Heart right ventricle (tissue), 16 donors: Measurements from ENCODE around the gene DENND2D. TPM values are rescaled to one million over a fixed set of nuclear protein-coding genes. Genes with fewer than 3 reads are reported as not detected.

Experiments
- ATAC-seq, 8 donors: fragments of 200-7000 bp; cut with Tn5 transposase; one replicate each; pipeline ENCODE4 v1.9.1; 2020; ENCODE audit warnings: mild to moderate bottlenecking in 8 of 8, moderate library complexity in 8 of 8, moderate number of reproducible peaks in 1 of 8
- DNase-seq, 2 donors: peaks; one replicate each; pipeline ENCODE4 v3.0.0-alpha.2; 2020
- H3K27ac ChIP-seq, 10 donors: fragments of 200-600 bp; sonication (generic) in 2 of 10; one replicate each; pipeline versions ENCODE4 v1.5.0 to v1.8.0; 2020 to 2022; ENCODE audit warnings: mild to moderate bottlenecking in 3 of 10
- H3K27me3 ChIP-seq, 7 donors: fragments of 200-600 bp; one replicate each; pipeline ENCODE4 v1.8.0; 2021 to 2022; ENCODE audit warnings: mild to moderate bottlenecking in 2 of 7
- H3K36me3 ChIP-seq, 9 donors: fragments of 200-600 bp; sonication (generic) in 1 of 9; one replicate each; pipeline versions ENCODE4 v1.5.0 to v1.8.0; 2020 to 2022; ENCODE audit warnings: mild to moderate bottlenecking in 2 of 9
- H3K4me1 ChIP-seq, 9 donors: fragments of 200-600 bp; sonication (generic) in 1 of 9; one replicate each; pipeline versions ENCODE4 v1.5.0 to v1.8.0; 2020 to 2022; ENCODE audit warnings: mild to moderate bottlenecking in 4 of 9
- H3K4me3 ChIP-seq, 10 donors: fragments of 200-600 bp; sonication (generic) in 2 of 10; one replicate each; pipeline versions ENCODE4 v1.5.0 to v1.8.0; 2020 to 2022; ENCODE audit warnings: mild to moderate bottlenecking in 7 of 10, moderate library complexity in 2 of 10
- H3K9me3 ChIP-seq, 11 donors: fragments of 200-600 bp in 10 of 11; sonication (generic) in 2 of 11; one replicate each; pipeline versions ENCODE4 v1.5.0 to v1.8.0; 2013 to 2022; ENCODE audit warnings: mild to moderate bottlenecking in 2 of 11, control low read depth in 1 of 11, moderate library complexity in 1 of 11
- CTCF ChIP-seq, 9 donors: fragments of 200-600 bp; sonication (generic) in 2 of 9; IDR thresholded peaks; one replicate each; pipeline versions ENCODE4 v1.5.0 to v1.8.0; 2021 to 2022; ENCODE audit warnings: antibody characterized with exemption in 9 of 9, mild to moderate bottlenecking in 5 of 9, moderate library complexity in 1 of 9
- WGBS, 2 donors: extraction: QIAGEN DNeasy Blood & Tissue Kit; methylation state at CpG; one replicate each; pipeline ENCODE4 v1.1.7; 2013; ENCODE audit warnings: inconsistent platforms in 1 of 2; 5-methylcytosine and 5-hydroxymethylcytosine counted together
- intact Hi-C, 10 donors: fragments of 100-400 bp; cut with DNase I; formaldehyde crosslinking; loops; one replicate each; pipeline versions ENCODE4 v1.11.1 to v1.14.2; 2022
- polyA plus RNA-seq, 2 donors: library from polyadenylated mRNA; stranded (reverse); fragments of 200-250 nt; gene quantifications; one replicate each; pipeline ENCODE4 v1.2.3, GENCODE V29; 2013
- total RNA-seq, 10 donors: library from RNA; stranded (reverse); fragmentation: NEBNext Ultra II Directional in 3 of 10; extraction: Animal tissue kit (Norgen Biotek cat#: 25700) in 3 of 10; gene quantifications; one replicate each; pipeline versions ENCODE4 v1.2.1 to v1.2.4, GENCODE V29; 2021 to 2023
- donor health status: Arrhythmogenic right ventricular cardiomyopathy.
- donor health status: ischemic (EF 13 %, LVEDD 7.1; RV severe dilation, severe dysfunction).
- donor health status: healthy with polysubstance abuse.
- donor health status: DM: no; HTN: yes; CAD: no.
- donor health status: DM: no; HTN: no; CAD: no.
- donor health status: ischemic (EF 25% LVEDD 6.9; RV normal size, moderate dysfunction).
- donor health status: ischemic (EF 25% LVEDD 5.7; RV mildly dilated, moderate dysfunction).
- donor health status: healthy.
- donor health status: DM: yes; HTN: yes; CAD: no.
- donor health status: Ischemic cardiomyopathy.
- donor health status: ischemic (EF 35%, LVEDD 5.7; RV mildly dilated, moderate dysfunction).
- donor health status: nonischemic (EF 11% LVEDD 7.7; RV severe dilation, severe dysfunction).
- donor health status: DM: yes; HTN: yes; CAD: no.
- donor health status: PGD.
- donor health status: ischemic (EF 29% LVEDD 5.4; RV normal size, mild dysfunction).
- donor health status: nonischemic (EF 23%, LVEDD 6.1; RV moderate dilation, normal function).

DENND2D gene
- total and polyA plus RNA-seq, 12 donors = 0.46 to 11.9 (median 1.0) TPM

- Histone ChIP-seq H3K36me3 (no peaks in the 10 kb centered on the region), H3K27ac (peak overlapping the region in 1 of 10 donors; percentile 60), H3K4me3 (no peak overlapping the region), H3K4me1 (peaks cover 0 to 56% (median 3%) of the 10 kb centered on the region in 9 donors), H3K27me3 (no peaks in the 10 kb centered on the region), H3K9me3 (no peaks in the 10 kb centered on the region)
- TF ChIP-seq CTCF (IDR thresholded peaks at IDR 0.05) = no peak
- intact Hi-C loops = loop anchor here in 4 of 10 donors (5.0 to 10.0 kb wide), 3 partner anchors 100 to 540 kb away; no protein-coding TSS in a partner anchor
- DNase-seq (no peak), ATAC-seq (no peak)
These were observed 24.6 kb upstream of the DENND2D start for GRCh38 chr1:111225091-111225490.

- DNase-seq (no peak), ATAC-seq (no peak)
- no peak overlapping the region for H3K4me3 ChIP-seq
- H3K36me3 ChIP-seq = no peaks in the 10 kb centered on the region
- peak overlapping the region in 1 of 10 donors; percentile 81 for H3K27ac ChIP-seq
- peak in 2 of 9 donors; percentile 20 to 24 for TF ChIP-seq CTCF (IDR thresholded peaks at IDR 0.05)
- intact Hi-C loops = loop anchor here in 9 of 10 donors (1.0 to 10.0 kb wide), 10 partner anchors 102 to 549 kb away; no protein-coding TSS in a partner anchor
- no peaks in the 10 kb centered on the region for H3K9me3 ChIP-seq
- peaks cover 0 to 68% (median 4%) of the 10 kb centered on the region in 9 donors for H3K4me1 ChIP-seq
- H3K27me3 ChIP-seq = no peaks in the 10 kb centered on the region
- 84 to 87% methylated on average over 6 of the region's 6 CpGs for WGBS, 2 donors
These were observed 22.8 kb upstream of the DENND2D start for GRCh38 chr1:111223126-111223685.

- peak overlapping the region in 1 of 10 donors; percentile 81 for H3K27ac ChIP-seq
- TF ChIP-seq CTCF (IDR thresholded peaks at IDR 0.05) = peak; percentile 76 to 94 (median 90)
- H3K4me3 ChIP-seq = peak overlapping the region in 1 of 10 donors; percentile 9
- DNase-seq (peak; percentile 66 to 79), ATAC-seq (peak; percentile 69 to 90 (median 82))
- H3K4me1 ChIP-seq = peaks cover 0 to 68% (median 4%) of the 10 kb centered on the region in 9 donors
- no peaks in the 10 kb centered on the region for H3K9me3 ChIP-seq
- 29 to 34% methylated on average over 10 of the region's 10 CpGs for WGBS, 2 donors
- intact Hi-C loops = loop anchor here in 9 of 10 donors (1.0 to 10.0 kb wide), 11 partner anchors 102 to 550 kb away; no protein-coding TSS in a partner anchor
- H3K27me3 ChIP-seq = no peaks in the 10 kb centered on the region
- H3K36me3 ChIP-seq = no peaks in the 10 kb centered on the region
These were observed 22.1 kb upstream of the DENND2D start for GRCh38 chr1:111222308-111223125.

- H3K9me3 ChIP-seq = no peaks in the 10 kb centered on the region
- no peak for TF ChIP-seq CTCF (IDR thresholded peaks at IDR 0.05)
- ATAC-seq (peak in 3 of 8 donors; percentile 30 to 48 (median 36)), DNase-seq (no peak)
- peak overlapping the region in 1 of 10 donors; percentile 9 for H3K4me3 ChIP-seq
- H3K27ac ChIP-seq = peak overlapping the region in 1 of 10 donors; percentile 81
- 58 to 59% methylated on average over 5 of the region's 5 CpGs for WGBS, 2 donors
- H3K27me3 ChIP-seq = no peaks in the 10 kb centered on the region
- intact Hi-C loops = loop anchor here in 9 of 10 donors (1.0 to 10.0 kb wide), 9 partner anchors 103 to 551 kb away; no protein-coding TSS in a partner anchor
- no peaks in the 10 kb centered on the region for H3K36me3 ChIP-seq
- H3K4me1 ChIP-seq = peaks cover 0 to 68% (median 4%) of the 10 kb centered on the region in 9 donors
These were observed 21.3 kb upstream of the DENND2D start for GRCh38 chr1:111221633-111222291.
